SK-N-SH (cell line): ENCODE results near the gene PA2G4.

ENCODE experiments used
- GABPA ChIP-seq: IDR thresholded peaks from 2 replicates; pipeline ENCODE4 v1.4.0; 2012; ENCODE audit warnings: low read depth, mild to moderate bottlenecking
- SIN3A ChIP-seq: IDR thresholded peaks from 2 replicates; pipeline ENCODE4 v1.6.1; 2012; ENCODE audit warnings: low read depth, mild to moderate bottlenecking, low read length, moderate library complexity, borderline replicate concordance
- SMC3 ChIP-seq: IDR thresholded peaks from 2 replicates; pipeline ENCODE4 v1.6.1; 2012; ENCODE audit warnings: low read depth, low read length, improper control_type of control experiment
- TEAD4 ChIP-seq: IDR thresholded peaks from 2 replicates; pipeline ENCODE4 v1.4.0; 2012; ENCODE audit warnings: mild to moderate bottlenecking, borderline replicate concordance; ENCODE audit not compliant: insufficient read depth
- TF ChIP-seq, protein P1 (sequence below): IDR thresholded peaks from 2 replicates; pipeline ENCODE4 v1.4.0; 2012; ENCODE audit warnings: low read depth
- TF ChIP-seq, protein P2 (sequence below): fragments of 200-600 bp; sonication (generic); IDR thresholded peaks from 2 replicates; pipeline ENCODE4 v1.6.1; 2017; ENCODE audit warnings: antibody characterized with exemption, mild to moderate bottlenecking, moderate library complexity

DNA sequence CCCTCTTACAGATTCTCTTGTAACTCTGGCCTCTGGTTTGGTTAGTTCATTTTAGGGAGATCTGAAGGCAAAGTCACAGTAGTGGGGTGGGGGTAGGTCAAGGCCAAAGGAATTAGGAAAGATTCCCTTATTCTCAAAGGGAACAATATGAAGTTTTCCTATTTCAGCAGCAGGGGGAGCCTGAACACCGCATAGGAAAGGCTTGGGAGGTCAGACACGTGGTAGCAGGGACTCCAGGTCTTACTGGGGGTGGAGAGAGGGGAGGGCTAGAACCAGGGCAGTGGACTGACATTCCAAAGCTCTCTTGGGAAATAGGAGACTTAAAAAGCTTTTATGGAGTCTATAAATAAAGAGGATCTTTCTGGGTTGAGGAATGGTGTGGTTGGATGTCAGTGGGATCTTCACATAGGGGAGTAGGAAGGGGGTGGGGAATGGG, 15.0 kb downstream of the PA2G4 start:
- TF ChIP-seq, protein P1, sequence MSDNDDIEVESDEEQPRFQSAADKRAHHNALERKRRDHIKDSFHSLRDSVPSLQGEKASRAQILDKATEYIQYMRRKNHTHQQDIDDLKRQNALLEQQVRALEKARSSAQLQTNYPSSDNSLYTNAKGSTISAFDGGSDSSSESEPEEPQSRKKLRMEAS: peak; percentile 97
- TF ChIP-seq, protein P2, sequence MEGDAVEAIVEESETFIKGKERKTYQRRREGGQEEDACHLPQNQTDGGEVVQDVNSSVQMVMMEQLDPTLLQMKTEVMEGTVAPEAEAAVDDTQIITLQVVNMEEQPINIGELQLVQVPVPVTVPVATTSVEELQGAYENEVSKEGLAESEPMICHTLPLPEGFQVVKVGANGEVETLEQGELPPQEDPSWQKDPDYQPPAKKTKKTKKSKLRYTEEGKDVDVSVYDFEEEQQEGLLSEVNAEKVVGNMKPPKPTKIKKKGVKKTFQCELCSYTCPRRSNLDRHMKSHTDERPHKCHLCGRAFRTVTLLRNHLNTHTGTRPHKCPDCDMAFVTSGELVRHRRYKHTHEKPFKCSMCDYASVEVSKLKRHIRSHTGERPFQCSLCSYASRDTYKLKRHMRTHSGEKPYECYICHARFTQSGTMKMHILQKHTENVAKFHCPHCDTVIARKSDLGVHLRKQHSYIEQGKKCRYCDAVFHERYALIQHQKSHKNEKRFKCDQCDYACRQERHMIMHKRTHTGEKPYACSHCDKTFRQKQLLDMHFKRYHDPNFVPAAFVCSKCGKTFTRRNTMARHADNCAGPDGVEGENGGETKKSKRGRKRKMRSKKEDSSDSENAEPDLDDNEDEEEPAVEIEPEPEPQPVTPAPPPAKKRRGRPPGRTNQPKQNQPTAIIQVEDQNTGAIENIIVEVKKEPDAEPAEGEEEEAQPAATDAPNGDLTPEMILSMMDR: peak; percentile 78
- TF ChIP-seq SMC3 (peak; percentile 51), TEAD4 (no peak), GABPA (0 out of 2 replicates have a peak, but pooled peaks have one; percentile 35), SIN3A (peak; percentile 75; the same call in 1 of the 2 replicates)
